ENCODE results near the gene SLC25A24.
"Not testable (repeated sequence)": the region's sequence is repeated elsewhere in the genome, so short reads cannot be mapped to it uniquely, and the experiment has no call there.

- TF ChIP-seq CTCF (conservative IDR thresholded peaks at IDR 0.05; ENCODE audit: low read length); EZH2phosphoT487 (IDR thresholded peaks at IDR 0.05; ENCODE audit: borderline replicate concordance): not testable (repeated sequence)
Observed at GRCh38 chr1:108131281-108131680, 68.9 kb downstream of the SLC25A24 start.
